Smooth muscle cell (in vitro differentiated cells): ENCODE data around the gene TMC1. TPM values are rescaled to one million over a fixed set of nuclear protein-coding genes. Genes with fewer than 3 reads are reported as not detected.

Source experiments
- DNase-seq: peaks from one replicate; lab custom pipeline; 2025; ENCODE audit not compliant: unreplicated experiment; lab: John Stamatoyannopoulos, UW
- H2AFZ ChIP-seq: fragments of 200-600 bp; sonication (generic); 2 replicates; pipeline ENCODE4 v1.6.0; 2016; ENCODE audit warnings: antibody characterized with exemption, low read depth, mild to moderate bottlenecking
- H3F3A ChIP-seq: fragments of 200-600 bp; sonication (generic); 2 replicates; pipeline ENCODE4 v1.6.0; 2017; ENCODE audit warnings: antibody characterized with exemption, low read depth
- H3K27ac ChIP-seq: fragments of 200-600 bp; sonication (generic); 2 replicates; pipeline ENCODE4 v1.5.1; 2016; ENCODE audit warnings: low read depth, mild to moderate bottlenecking
- H3K27me3 ChIP-seq: fragments of 200-600 bp; sonication (generic); 2 replicates; pipeline ENCODE4 v1.6.1; 2016; ENCODE audit warnings: low read depth, mild to moderate bottlenecking
- H3K36me3 ChIP-seq: fragments of 200-600 bp; sonication (generic); 2 replicates; pipeline ENCODE4 v1.5.1; 2016; ENCODE audit warnings: low read depth
- H3K4me1 ChIP-seq: fragments of 200-600 bp; sonication (generic); 2 replicates; pipeline ENCODE4 v1.5.1; 2016; ENCODE audit warnings: low read depth
- H3K4me2 ChIP-seq: fragments of 200-600 bp; sonication (generic); 2 replicates; pipeline ENCODE4 v1.6.0; 2016; ENCODE audit warnings: mild to moderate bottlenecking
- H3K4me3 ChIP-seq: fragments of 200-600 bp; sonication (generic); 2 replicates; pipeline ENCODE4 v1.5.1; 2016; ENCODE audit warnings: mild to moderate bottlenecking
- H3K79me2 ChIP-seq: fragments of 200-600 bp; sonication (generic); 2 replicates; pipeline ENCODE4 v1.6.0; 2016; ENCODE audit warnings: low read depth, mild to moderate bottlenecking
- H3K9ac ChIP-seq: fragments of 200-600 bp; sonication (generic); 2 replicates; pipeline ENCODE4 v1.6.0; 2016; ENCODE audit warnings: low read depth
- H3K9me3 ChIP-seq: fragments of 200-600 bp; sonication (generic); replicated peaks from 2 replicates; pipeline ENCODE4 v1.5.1; 2016; ENCODE audit warnings: low read depth
- H4K20me1 ChIP-seq: fragments of 200-600 bp; sonication (generic); 2 replicates; pipeline ENCODE4 v1.6.0; 2016; ENCODE audit warnings: low read depth
- WGBS: methylation state at CpG from one replicate; pipeline ENCODE4 v1.1.7; 2016; ENCODE audit warnings: low lambda C conversion rate; 5-methylcytosine and 5-hydroxymethylcytosine counted together
- polyA plus RNA-seq: library from polyadenylated mRNA; unstranded; fragments of >200 nt; fragmentation: Nextera tagmentation; extraction: Ambion mirVana; gene quantifications from 2 replicates; pipeline ENCODE4 v1.2.1, GENCODE V29; 2016
- total RNA-seq: library from RNA; depleted of rRNA; stranded (reverse); fragments of >200 nt; gene quantifications from 2 replicates; pipeline ENCODE4 v1.2.3, GENCODE V29; 2014
- TF ChIP-seq, protein P1 (sequence below): fragments of 200-600 bp; sonication (generic); IDR thresholded peaks from 2 replicates; pipeline ENCODE4 v1.5.1; 2017; ENCODE audit warnings: borderline replicate concordance, mild to moderate bottlenecking, antibody characterized with exemption; ENCODE audit not compliant: insufficient read depth, poor library complexity, severe bottlenecking

The TMC1 gene
- total and polyA plus RNA-seq, 2 experiments from 2014 or later, result not detected

DNA sequence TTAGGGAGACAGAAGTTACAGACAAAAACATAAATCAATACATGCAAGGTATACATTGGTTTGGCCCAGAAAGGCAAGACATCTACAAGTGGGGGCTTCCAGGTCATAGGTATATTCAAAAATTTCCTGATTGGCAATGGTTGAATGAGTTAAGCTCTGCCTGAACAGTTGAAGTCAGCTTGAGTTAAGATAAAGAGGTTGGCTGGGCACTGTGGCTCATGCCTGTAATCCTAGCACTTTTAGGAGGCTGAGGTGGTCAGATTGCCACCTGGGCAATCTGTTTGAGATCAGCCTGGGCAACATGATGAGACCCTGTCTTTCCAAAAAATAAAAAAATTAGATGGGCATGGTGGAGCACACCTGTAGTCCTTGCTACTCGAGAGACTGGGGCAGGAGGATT, 16.3 kb downstream of the TMC1 start:
- WGBS, result 90% methylated on average over 1 of the region's 1 CpG
- no peak for DNase-seq
- H3K79me2 ChIP-seq, result no peaks in the 10 kb centered on the region

DNA sequence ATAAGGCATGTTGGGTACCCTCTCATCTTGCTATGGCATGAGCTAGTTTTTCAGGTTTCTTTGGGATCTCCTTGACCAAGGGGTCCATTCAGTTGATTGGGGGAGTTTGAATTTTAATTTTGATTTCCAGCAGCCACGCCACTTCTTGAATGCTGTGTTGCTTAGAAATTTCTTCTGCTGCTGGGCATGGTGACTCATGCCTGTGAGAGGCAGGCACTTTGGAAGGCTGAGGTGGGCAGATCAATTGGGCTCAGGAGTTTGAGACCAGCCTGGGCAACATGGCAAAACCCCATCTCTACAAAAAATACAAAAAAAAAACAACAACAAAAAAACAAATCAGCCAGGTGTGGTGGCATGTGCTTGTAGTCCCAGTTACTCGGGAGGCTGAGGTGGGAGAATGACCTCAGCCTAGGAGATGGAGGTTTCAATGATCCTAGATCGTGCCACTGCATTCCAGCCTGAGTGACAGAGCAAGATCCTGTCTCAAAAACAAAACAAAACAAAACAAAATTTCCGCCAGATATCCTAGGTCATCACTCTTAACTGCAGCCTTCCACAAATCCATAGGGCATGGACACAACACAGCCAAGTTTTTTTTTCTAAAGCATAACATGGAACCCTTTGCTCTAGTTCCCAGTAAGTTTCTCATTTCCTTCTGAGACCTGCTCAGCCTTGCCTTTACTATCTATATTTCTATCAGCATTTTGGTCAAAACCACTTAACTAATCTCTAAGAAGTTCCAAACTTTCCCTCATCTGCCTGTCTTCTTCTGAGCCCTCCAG, 17.7 kb downstream of the TMC1 start:
- no peaks in the 10 kb centered on the region for H3F3A ChIP-seq
- no peaks in the 10 kb centered on the region for H3K9me3 ChIP-seq
- no peaks in the 10 kb centered on the region for H3K27me3 ChIP-seq
- no peaks in the 10 kb centered on the region for H3K79me2 ChIP-seq
- H3K36me3 ChIP-seq, result no peaks in the 10 kb centered on the region
- peaks cover 6% of the 10 kb centered on the region for H3K4me1 ChIP-seq
- TF ChIP-seq, protein P1, sequence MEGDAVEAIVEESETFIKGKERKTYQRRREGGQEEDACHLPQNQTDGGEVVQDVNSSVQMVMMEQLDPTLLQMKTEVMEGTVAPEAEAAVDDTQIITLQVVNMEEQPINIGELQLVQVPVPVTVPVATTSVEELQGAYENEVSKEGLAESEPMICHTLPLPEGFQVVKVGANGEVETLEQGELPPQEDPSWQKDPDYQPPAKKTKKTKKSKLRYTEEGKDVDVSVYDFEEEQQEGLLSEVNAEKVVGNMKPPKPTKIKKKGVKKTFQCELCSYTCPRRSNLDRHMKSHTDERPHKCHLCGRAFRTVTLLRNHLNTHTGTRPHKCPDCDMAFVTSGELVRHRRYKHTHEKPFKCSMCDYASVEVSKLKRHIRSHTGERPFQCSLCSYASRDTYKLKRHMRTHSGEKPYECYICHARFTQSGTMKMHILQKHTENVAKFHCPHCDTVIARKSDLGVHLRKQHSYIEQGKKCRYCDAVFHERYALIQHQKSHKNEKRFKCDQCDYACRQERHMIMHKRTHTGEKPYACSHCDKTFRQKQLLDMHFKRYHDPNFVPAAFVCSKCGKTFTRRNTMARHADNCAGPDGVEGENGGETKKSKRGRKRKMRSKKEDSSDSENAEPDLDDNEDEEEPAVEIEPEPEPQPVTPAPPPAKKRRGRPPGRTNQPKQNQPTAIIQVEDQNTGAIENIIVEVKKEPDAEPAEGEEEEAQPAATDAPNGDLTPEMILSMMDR, result no peak
- H3K9ac ChIP-seq, result no peak overlapping the region
- no peak for DNase-seq
- no peak overlapping the region for H3K4me2 ChIP-seq
- no peak overlapping the region for H2AFZ ChIP-seq
- no peak overlapping the region for H3K4me3 ChIP-seq
- WGBS, result 74% methylated on average over 4 of the region's 4 CpGs
- no peaks in the 10 kb centered on the region for H4K20me1 ChIP-seq
- H3K27ac ChIP-seq, result peak overlapping the region; percentile 76

More for the DNA sequence above, 16.3 kb downstream of the TMC1 start:
- Histone ChIP-seq H3K4me2 (no peak overlapping the region), H4K20me1 (no peaks in the 10 kb centered on the region), H3K36me3 (no peaks in the 10 kb centered on the region), H3K4me3 (no peak overlapping the region), H3K9me3 (no peaks in the 10 kb centered on the region), H2AFZ (no peak overlapping the region), H3K27ac (no peak overlapping the region), H3F3A (peaks cover 8% of the 10 kb centered on the region), H3K4me1 (peaks cover 6% of the 10 kb centered on the region), H3K27me3 (no peaks in the 10 kb centered on the region), H3K9ac (no peak overlapping the region)
- TF ChIP-seq, protein P1, result no peak

DNA sequence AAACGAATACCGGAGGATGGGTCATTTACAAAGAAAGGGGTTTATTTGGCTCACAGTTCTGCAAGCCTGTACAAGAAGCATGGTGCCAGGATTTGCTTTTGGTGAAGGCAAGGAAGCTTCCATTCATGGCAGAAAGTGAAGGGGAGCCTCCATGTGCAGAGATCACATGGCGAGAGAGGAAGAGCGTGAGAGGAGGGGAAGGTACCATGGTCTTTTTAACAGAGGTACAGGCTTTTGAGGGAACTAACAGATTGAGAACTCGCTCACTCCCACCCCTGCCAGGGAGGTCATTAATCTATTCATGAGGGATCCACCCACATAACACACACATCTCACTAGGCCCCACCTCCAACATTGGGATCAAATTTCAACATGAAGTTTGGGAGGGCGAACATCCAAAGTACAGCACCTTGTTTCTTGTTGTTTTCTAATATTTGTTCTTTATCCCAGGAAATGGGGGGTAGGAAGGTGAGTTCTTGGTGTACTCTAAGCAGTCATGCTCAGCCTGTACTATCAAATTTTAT, 18.5 kb downstream of the TMC1 start:
- H3K27me3 ChIP-seq, result no peaks in the 10 kb centered on the region
- no peak overlapping the region for H3K4me3 ChIP-seq
- H3F3A ChIP-seq, result no peaks in the 10 kb centered on the region
- no peak overlapping the region for H2AFZ ChIP-seq
- peaks cover 6% of the 10 kb centered on the region for H3K4me1 ChIP-seq
- H3K27ac ChIP-seq, result peak overlapping the region; percentile 76
- no peaks in the 10 kb centered on the region for H3K36me3 ChIP-seq
- TF ChIP-seq, protein P1, result no peak
- H3K9me3 ChIP-seq, result no peaks in the 10 kb centered on the region
- 92% methylated on average over 6 of the region's 6 CpGs for WGBS
- H3K4me2 ChIP-seq, result no peak overlapping the region
- DNase-seq, result no peak
- peak overlapping the region; percentile 16 for H3K9ac ChIP-seq
- no peaks in the 10 kb centered on the region for H3K79me2 ChIP-seq
- no peaks in the 10 kb centered on the region for H4K20me1 ChIP-seq
